Skeletal muscle tissue (tissue), 4 donors: ENCODE measurements around the gene CUL4B. TPM values are rescaled to one million over a fixed set of nuclear protein-coding genes. Genes with fewer than 3 reads are reported as not detected.
A peak's percentile ranks its signal among the peaks of the same experiment; 100 is the strongest.
"Not testable (repeated sequence)": the region's sequence is repeated elsewhere in the genome, so short reads cannot be mapped to it uniquely, and the experiment has no call there.

Experiments
- H3K27ac ChIP-seq: one replicate; pipeline ENCODE4 v1.7.0; 2013; ENCODE audit warnings: mild to moderate bottlenecking, low read depth, low read length, inconsistent platforms
- H3K27me3 ChIP-seq, 3 donors: one replicate each; pipeline ENCODE4 v1.7.0; 2013; ENCODE audit warnings: low read length in 3 of 3; ENCODE audit not compliant: control insufficient read depth in 3 of 3, insufficient read depth in 3 of 3
- H3K36me3 ChIP-seq, 3 donors: one replicate each; pipeline ENCODE4 v1.7.0; 2013; ENCODE audit warnings: low read length in 3 of 3; ENCODE audit not compliant: control insufficient read depth in 3 of 3, insufficient read depth in 3 of 3
- H3K4me1 ChIP-seq, 3 donors: one replicate each; pipeline ENCODE4 v1.7.0; 2013; ENCODE audit warnings: low read length in 3 of 3, mild to moderate bottlenecking in 3 of 3; ENCODE audit not compliant: control insufficient read depth in 3 of 3, insufficient read depth in 3 of 3
- H3K4me3 ChIP-seq, 3 donors: one replicate each; pipeline ENCODE4 v1.7.0; 2013; ENCODE audit warnings: low read length in 3 of 3
- H3K9ac ChIP-seq, 3 donors: one replicate each; pipeline ENCODE4 v1.7.0; 2013; ENCODE audit warnings: low read length in 3 of 3, mild to moderate bottlenecking in 3 of 3, moderate library complexity in 2 of 3, low read depth in 1 of 3
- H3K9me3 ChIP-seq, 3 donors: one replicate each; pipeline ENCODE4 v1.7.0; 2013; ENCODE audit warnings: low read length in 3 of 3; ENCODE audit not compliant: control insufficient read depth in 3 of 3
- total RNA-seq: library from RNA; depleted of rRNA; stranded (reverse); fragments of >200 nt; gene quantifications from one replicate; pipeline ENCODE4 v1.2.3, GENCODE V29; 2014
- donor health status: Osteomylitis.

CUL4B gene
- 17.7 TPM for total RNA-seq

- Histone ChIP-seq H3K4me3 (peak within 1 kb of the TSS; percentile 82 to 92 (median 84)), H3K27ac (peak within 1 kb of the TSS; percentile 97), H3K27me3 (no peaks in the 10 kb centered on the region), H3K9ac (peak within 1 kb of the TSS; percentile 85 to 93 (median 89)), H3K4me1 (peaks cover 6 to 17% (median 9%) of the 10 kb centered on the region in 3 donors), H3K9me3 (no peaks in the 10 kb centered on the region), H3K36me3 (peaks cover 0 to 2% (median 0%) of the 10 kb centered on the region in 3 donors)
Measured at GRCh38 chrX:120560842-120561633, at the start of gene CUL4B. Gene CUL4B (minus strand): TSS chrX:120560962. CDS start chrX:120560638, 324 bp downstream.

GRCh38 chrX:120604361-120604782 lies 43.6 kb upstream of the CUL4B start:
- H3K27ac ChIP-seq = peak overlapping the region; percentile 90
- peak overlapping the region; percentile 91 to 92 (median 91) for H3K9ac ChIP-seq
- H3K4me3 ChIP-seq = peak overlapping the region; percentile 81 to 91 (median 82)
- no peaks in the 10 kb centered on the region for H3K27me3 ChIP-seq
- H3K4me1 ChIP-seq = peaks cover 0 to 7% (median 0%) of the 10 kb centered on the region in 3 donors
- peaks cover 0 to 5% (median 0%) of the 10 kb centered on the region in 3 donors for H3K36me3 ChIP-seq
- no peaks in the 10 kb centered on the region for H3K9me3 ChIP-seq

- Histone ChIP-seq H3K4me3 (peak within 1 kb of the TSS; percentile 81 to 91 (median 82)), H3K36me3 (peaks cover 0 to 3% (median 0%) of the 10 kb centered on the region in 3 donors), H3K27me3 (no peaks in the 10 kb centered on the region), H3K27ac (peak within 1 kb of the TSS; percentile 90), H3K9ac (peak within 1 kb of the TSS; percentile 91 to 92 (median 91)), H3K9me3 (no peaks in the 10 kb centered on the region), H3K4me1 (peaks cover 0 to 7% (median 0%) of the 10 kb centered on the region in 3 donors)
Measured at GRCh38 chrX:120603707-120604360, 43.1 kb upstream of the CUL4B start, which contains the start of gene MCTS1. Gene MCTS1 (plus strand): TSS chrX:120604101. CDS start chrX:120604237, 136 bp downstream.

GRCh38 chrX:120585702-120586101 lies 24.9 kb upstream of the CUL4B start:
- no peak overlapping the region for H3K27ac ChIP-seq
- no peak overlapping the region for H3K9ac ChIP-seq
- no peaks in the 10 kb centered on the region for H3K4me1 ChIP-seq
- H3K4me3 ChIP-seq = no peak overlapping the region
- no peaks in the 10 kb centered on the region for H3K27me3 ChIP-seq
- H3K36me3 ChIP-seq = no peaks in the 10 kb centered on the region
- H3K9me3 ChIP-seq = no peaks in the 10 kb centered on the region

GRCh38 chrX:120575379-120576114 lies 14.8 kb upstream of the CUL4B start:
- Histone ChIP-seq H3K27me3 (no peaks in the 10 kb centered on the region), H3K4me3 (no peak overlapping the region), H3K9me3 (no peaks in the 10 kb centered on the region), H3K9ac (no peak overlapping the region), H3K27ac (no peak overlapping the region), H3K36me3 (no peaks in the 10 kb centered on the region), H3K4me1 (no peaks in the 10 kb centered on the region)

GRCh38 chrX:120573806-120574205 lies 13.0 kb upstream of the CUL4B start:
- not testable (repeated sequence) for H3K4me3 ChIP-seq, H3K27ac ChIP-seq, H3K27me3 ChIP-seq, H3K36me3 ChIP-seq, H3K4me1 ChIP-seq, H3K9ac ChIP-seq, H3K9me3 ChIP-seq

- H3K4me1 ChIP-seq = no peaks in the 10 kb centered on the region
- no peak overlapping the region for H3K27ac ChIP-seq
- H3K36me3 ChIP-seq = no peaks in the 10 kb centered on the region
- no peaks in the 10 kb centered on the region for H3K27me3 ChIP-seq
- H3K4me3 ChIP-seq = no peak overlapping the region
- no peaks in the 10 kb centered on the region for H3K9me3 ChIP-seq
- H3K9ac ChIP-seq = no peak overlapping the region
Measured at GRCh38 chrX:120570011-120570600, 9.3 kb upstream of the CUL4B start.

GRCh38 chrX:120568609-120569008 lies 7.8 kb upstream of the CUL4B start:
- Histone ChIP-seq H3K27me3 (no peaks in the 10 kb centered on the region), H3K4me1 (no peaks in the 10 kb centered on the region), H3K9me3 (no peaks in the 10 kb centered on the region), H3K4me3 (no peak overlapping the region), H3K27ac (no peak overlapping the region), H3K9ac (no peak overlapping the region), H3K36me3 (no peaks in the 10 kb centered on the region)

GRCh38 chrX:120568035-120568434 lies 7.3 kb upstream of the CUL4B start:
- H3K4me3 ChIP-seq = no peak overlapping the region
- H3K36me3 ChIP-seq = no peaks in the 10 kb centered on the region
- H3K4me1 ChIP-seq = peaks cover 0 to under 1% (median 0%) of the 10 kb centered on the region in 3 donors
- H3K27me3 ChIP-seq = no peaks in the 10 kb centered on the region
- H3K9me3 ChIP-seq = no peaks in the 10 kb centered on the region
- no peak overlapping the region for H3K9ac ChIP-seq
- no peak overlapping the region for H3K27ac ChIP-seq
